HS-27A (cell line): Measurements from ENCODE around the gene CENPS.
A peak's percentile ranks its signal among the peaks of the same experiment; 100 is the strongest.
"Not testable (repeated sequence)": the region's sequence is repeated elsewhere in the genome, so short reads cannot be mapped to it uniquely, and the experiment has no call there.

Experiments
- DNase-seq: peaks from one replicate; pipeline ENCODE4 v3.0.0-alpha.2; 2012; ENCODE audit warnings: low read depth, missing footprints

CENPS gene

GRCh38 chr1:10430216-10431069 lies at the start of gene CENPS:
CENPS (plus strand) TSS chr1:10430433; CDS start chr1:10430518, 85 bp downstream.
- DNase-seq, result peak; percentile 75

GRCh38 chr1:10380594-10381275 lies 49.5 kb upstream of the CENPS start:
- no peak for DNase-seq

GRCh38 chr1:10383630-10384029 lies 46.6 kb upstream of the CENPS start:
- DNase-seq, result no peak

GRCh38 chr1:10384219-10384618 lies 46.0 kb upstream of the CENPS start:
- no peak for DNase-seq

GRCh38 chr1:10386761-10387676 lies 43.2 kb upstream of the CENPS start:
- DNase-seq, result no peak

DNA sequence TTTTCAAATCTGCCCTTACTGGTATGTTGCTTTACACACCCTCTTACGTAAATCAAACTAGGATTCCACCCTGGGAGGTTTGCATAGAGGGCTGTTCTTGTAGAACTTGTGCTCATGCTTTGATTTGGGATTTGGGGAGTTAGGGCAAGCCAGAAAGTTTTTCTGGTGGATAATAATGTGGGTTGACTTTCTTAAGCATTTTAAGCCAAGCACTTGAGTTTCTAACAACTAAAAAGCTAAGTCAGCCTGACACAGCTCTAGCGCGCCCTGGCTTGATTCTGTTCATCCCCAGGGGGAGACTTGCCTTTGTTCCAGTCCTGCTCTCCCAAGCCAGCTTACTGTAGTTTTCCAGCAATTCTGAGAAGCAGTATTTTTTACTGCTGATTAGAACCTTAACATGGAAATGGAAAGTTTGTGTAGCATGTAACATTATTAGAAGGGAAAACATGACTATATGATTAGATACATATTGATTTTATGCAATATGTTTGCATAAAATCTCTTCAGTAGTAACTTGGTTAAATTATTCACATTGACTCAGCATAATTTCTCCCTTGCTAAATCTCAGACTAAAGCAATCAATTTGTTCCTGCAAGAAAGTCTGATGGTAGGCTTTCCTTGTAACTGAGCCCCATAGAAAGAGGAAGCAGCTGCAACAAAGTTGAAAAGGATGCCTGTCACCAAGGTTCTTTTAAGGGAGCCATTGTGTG lies 42.4 kb upstream of the CENPS start:
- DNase-seq, result no peak

GRCh38 chr1:10388387-10388715 lies 41.9 kb upstream of the CENPS start:
- no peak for DNase-seq

DNA sequence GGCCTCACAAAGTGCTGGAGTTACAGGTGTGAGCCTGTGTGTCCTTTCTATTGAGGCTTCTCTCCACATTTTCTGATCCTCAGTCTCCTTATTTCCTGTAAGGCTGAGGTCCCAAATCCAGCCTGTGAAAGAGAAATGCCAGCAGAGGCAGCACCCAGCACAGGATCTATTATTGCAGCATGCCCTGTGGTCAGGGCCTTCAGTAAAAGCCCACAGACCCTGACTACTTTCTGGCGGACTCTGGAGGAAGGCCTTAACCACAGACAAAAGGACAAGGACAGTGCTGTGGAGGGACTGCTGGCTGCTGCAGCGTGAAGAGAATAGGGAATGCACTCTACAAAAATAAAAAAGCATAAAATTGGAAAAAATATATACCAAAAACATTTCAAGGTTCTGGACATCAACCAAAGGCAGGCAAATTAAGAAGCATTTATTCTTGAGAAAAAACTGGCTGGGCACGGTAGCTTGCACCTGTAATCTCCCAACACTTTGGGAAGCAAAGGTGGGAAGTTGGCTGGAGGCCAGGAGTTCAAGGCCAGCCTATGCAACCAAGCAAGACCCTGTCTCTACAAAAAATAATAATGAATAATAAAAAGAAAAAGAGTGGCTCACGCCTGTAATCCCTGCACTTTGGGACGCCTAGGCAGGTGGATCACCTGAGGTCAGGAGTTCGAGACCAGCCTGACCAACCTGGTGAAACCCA lies 40.8 kb upstream of the CENPS start:
- DNase-seq, result no peak

DNA sequence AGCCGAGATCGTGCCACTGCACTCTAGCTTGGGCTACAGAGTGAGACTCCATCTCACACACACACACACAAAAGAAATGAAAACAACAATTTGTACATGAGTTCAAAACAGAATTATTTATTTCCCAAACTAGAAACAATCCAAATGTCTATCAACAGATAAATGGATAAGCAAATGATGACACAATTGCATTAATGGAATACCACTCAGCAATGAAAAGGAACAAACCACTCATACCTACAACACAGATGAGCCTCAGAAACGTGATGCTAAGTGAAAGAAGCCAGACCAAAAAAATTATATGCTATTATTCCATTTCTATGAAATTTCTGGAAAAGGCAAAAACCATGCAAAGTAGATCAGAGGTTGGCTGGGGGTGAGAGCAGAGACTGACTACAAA lies 33.4 kb upstream of the CENPS start:
- no peak for DNase-seq

- DNase-seq, result no peak
Observed at GRCh38 chr1:10398278-10398733, 31.9 kb upstream of the CENPS start.

DNA sequence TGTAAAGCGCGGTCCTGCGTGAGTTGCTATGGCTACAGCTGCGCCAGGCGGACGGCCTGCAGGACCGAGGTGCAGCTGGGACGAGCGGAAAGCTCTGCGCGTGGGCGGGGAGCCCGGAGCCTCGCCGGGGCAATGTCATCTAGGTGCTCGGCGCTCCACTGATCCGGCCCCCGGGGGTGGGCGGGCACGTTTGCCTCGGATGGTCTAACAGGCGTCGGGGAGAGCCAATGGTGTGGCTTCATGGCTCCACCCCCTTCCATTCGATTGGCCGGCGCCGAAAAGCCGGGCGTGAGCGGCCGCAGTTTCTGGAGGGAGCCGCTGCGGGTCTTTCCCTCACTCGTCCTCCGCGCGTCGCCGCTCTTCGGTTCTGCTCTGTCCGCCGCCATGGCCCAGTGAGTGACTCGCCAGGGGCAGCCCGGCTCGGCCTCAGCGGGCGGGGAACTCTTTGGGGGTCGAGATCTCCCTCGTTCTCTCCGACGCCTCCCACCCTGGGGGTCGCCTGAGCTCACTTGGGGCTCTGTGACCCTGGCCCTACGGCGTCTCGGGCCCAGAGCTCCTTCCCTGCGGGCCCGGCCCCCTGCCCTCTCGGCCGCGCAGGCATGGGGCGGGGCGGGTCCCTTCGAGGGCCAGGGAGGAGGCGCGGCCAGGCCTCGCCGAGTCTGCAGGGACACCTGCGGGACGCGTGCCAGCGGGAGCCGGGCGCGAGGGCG lies 31.3 kb upstream of the CENPS start, which contains the start of gene PGD:
TSS of gene PGD (plus strand) at position 331 of the 710 bp plus-strand sequence. CDS start at position 385, 54 bp downstream.
- peak; percentile 95 for DNase-seq

DNA sequence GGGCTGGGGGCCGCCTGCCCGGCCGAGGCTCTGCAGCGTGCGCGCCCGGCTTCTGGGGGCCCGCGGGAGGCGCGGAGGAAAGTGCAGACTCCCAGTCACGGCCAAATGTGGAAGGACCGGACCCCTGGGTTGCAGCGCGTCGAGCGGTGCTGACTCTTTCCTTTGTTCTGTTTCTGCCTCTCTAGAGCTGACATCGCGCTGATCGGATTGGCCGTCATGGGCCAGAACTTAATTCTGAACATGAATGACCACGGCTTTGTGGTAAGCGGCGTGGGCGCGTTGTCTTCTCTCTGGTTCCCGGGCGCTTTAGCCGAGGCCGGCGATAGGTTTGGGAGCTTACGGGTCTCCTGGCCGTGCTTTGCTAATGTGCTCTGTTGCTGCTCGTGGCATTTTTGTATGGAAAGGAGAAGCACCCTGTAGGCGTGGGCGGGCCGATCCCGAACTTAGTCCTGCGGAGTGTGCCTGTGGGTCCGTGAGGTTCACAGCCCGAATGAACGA lies 30.7 kb upstream of the CENPS start:
- no peak for DNase-seq

DNA sequence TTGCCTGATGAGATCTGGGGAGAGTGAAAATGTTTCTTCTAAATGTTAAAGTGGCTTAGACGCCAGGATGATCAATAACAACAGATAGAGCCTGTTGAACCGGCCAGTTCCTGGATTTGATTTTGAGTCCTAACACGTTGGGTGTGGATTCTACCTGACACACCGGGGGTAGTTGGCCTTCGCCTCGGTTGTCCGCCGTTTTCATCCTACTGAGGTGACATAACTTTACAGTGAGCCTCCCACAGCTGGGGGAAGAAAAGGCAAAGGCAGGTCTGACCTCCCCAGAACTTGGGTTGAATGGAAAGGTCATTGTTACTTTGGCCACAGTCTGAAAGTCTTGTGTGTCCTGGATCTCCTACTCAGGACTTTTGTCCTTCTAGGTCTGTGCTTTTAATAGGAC lies 30.2 kb upstream of the CENPS start:
- DNase-seq, result no peak

GRCh38 chr1:10401281-10401680 lies 29.0 kb upstream of the CENPS start:
- no peak for DNase-seq

- DNase-seq, result no peak
Observed at GRCh38 chr1:10402729-10403274, 27.4 kb upstream of the CENPS start.

- no peak for DNase-seq
Observed at GRCh38 chr1:10407201-10407600, 23.0 kb upstream of the CENPS start.

- no peak for DNase-seq
Observed at GRCh38 chr1:10415211-10415930, 14.9 kb upstream of the CENPS start.

GRCh38 chr1:10415967-10416366 lies 14.3 kb upstream of the CENPS start:
- DNase-seq, result not testable (repeated sequence)

GRCh38 chr1:10418741-10419140 lies 11.5 kb upstream of the CENPS start:
- not testable (repeated sequence) for DNase-seq
